AG09319 (cell line): ENCODE results near the gene FGG.

Experiments used
- DNase-seq: peaks from one replicate; pipeline ENCODE4 v3.0.0-alpha.2; 2010; ENCODE audit warnings: low read depth; ENCODE audit errors: extremely low read depth
- CTCF ChIP-seq: IDR thresholded peaks from 2 replicates; pipeline ENCODE4 v1.5.1; 2011; ENCODE audit warnings: low read depth, mild to moderate bottlenecking, inconsistent platforms, low read length, moderate library complexity

Gene FGG

DNA sequence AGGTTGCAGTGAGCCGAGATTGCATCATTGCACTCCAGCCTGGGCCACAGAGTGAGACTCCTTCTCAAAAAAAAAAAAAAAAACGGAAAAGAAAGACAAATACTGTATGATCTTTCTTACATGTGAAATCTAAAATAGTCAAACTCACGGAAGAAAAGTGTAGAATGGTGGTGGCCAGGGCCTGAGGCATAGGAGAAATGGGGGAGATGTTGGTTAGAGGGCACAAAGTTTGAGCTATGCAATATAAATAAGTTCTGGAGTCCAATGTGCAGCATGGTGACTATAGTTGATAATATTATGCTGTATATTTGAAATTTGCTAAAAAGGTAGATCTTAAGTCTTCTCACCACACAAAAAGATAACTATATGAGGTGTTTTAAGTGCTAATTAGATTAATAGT, 20.6 kb downstream of the FGG start:
- no peak for TF ChIP-seq CTCF
- DNase-seq, result no peak

GRCh38 chr4:154590329-154591006, 22.0 kb downstream of the FGG start, which contains the start of gene FGA:
Gene FGA (minus strand): TSS chr4:154590742. CDS start chr4:154590687, 55 bp downstream.
- DNase-seq, result no peak
- TF ChIP-seq CTCF, result no peak

DNA sequence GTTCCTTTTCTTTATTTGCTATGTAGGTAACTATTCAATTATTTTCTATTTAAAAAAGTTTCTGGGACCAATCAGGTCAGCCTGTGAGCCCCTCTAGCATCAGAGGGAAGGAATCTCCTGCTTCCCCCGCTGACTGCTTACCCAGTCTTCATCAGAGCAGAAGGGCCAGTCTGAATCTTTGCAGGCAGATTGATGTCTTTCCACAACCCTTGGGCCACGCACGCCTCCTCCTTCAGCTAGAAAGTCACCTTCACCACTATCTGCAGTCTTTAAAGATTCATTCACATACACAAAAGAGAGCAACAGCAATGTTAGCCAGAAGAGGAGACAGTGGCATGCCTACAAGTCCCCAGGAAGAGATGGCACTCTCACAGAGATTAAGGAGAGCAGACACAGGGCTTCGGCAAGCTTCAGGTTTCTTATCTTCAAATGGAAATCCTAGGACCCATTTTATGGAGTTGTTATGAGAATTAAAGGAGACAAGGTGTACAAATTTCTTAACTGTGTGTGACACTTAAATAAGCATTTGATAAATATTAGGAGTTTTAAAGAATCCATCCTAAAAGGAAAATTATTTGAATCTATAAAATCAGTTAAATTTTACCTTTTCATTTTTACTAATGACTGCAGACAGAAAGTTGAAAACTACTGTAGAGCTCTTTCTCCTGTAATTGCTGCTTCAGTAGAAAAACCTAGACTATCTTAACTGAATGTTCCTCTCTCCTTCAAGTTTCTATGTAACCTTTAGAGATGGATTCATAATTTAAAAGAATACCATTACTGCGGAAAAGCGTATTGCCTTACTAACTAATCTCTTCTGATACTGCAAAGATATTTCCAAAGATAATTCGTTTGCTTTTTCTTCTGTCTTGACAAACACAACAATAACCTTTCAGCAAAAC, 22.9 kb downstream of the FGG start:
- no peak for TF ChIP-seq CTCF
- no peak for DNase-seq

- no peak for DNase-seq
- no peak for TF ChIP-seq CTCF
Measured at GRCh38 chr4:154588198-154588597, 24.3 kb downstream of the FGG start.

- TF ChIP-seq CTCF, result no peak
- no peak for DNase-seq
Measured at GRCh38 chr4:154586296-154587033, 26.0 kb downstream of the FGG start.

GRCh38 chr4:154585369-154586018, 27.0 kb downstream of the FGG start:
- DNase-seq, result no peak
- TF ChIP-seq CTCF, result no peak
